ENCODE results near the gene TKTL1.
"Not testable (repeated sequence)": the region's sequence is repeated elsewhere in the genome, so short reads cannot be mapped to it uniquely, and the experiment has no call there.

- not testable (repeated sequence) for TF ChIP-seq CTCF (conservative IDR thresholded peaks at IDR 0.05); EZH2 (IDR thresholded peaks at IDR 0.05; ENCODE audit: low read depth)
Measured at GRCh38 chrX:154284489-154285338, 10.9 kb upstream of the TKTL1 start.

All from PC-9 (cell line).